ENCODE results near the gene MDM2.
"Not testable (repeated sequence)": the region's sequence is repeated elsewhere in the genome, so short reads cannot be mapped to it uniquely, and the experiment has no call there.

MDM2 gene

DNA sequence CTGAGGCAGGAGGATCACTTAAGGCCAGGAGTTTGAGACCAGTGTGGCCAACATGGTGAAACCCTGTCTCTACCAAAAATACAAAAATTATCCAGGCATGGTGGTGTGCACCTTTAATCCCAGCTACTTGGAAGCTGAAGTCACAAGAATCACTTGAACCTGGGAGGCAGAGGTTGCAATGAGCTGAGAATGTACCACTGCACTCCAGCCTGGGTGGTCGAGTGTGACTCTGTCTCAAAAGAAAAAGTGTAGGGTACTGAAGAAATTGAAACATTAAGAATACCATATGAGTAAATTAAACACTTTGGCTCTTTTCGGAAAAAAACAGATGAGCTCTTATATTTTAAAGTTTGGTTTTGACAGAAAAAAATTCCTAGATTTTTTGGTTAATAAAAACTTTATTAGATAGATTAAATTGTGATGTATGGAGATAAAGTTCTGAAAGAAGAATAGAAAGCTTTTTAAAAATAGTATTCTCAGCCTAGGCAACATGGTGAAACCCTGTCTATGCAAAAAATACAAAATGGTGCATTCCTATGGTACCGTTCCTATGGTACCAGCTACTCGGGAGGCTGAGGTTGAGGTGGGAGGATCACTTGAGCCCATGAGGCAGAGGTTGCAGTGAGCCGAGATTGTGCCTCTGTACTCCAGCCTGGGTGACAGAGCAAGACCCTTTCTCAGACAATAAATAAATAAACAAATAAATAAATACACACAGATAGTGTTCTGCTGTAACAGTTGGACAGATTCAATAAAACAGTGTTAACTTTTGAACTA is 20.1 kb downstream of the MDM2 start:
- DNase-seq = no peak

DNA sequence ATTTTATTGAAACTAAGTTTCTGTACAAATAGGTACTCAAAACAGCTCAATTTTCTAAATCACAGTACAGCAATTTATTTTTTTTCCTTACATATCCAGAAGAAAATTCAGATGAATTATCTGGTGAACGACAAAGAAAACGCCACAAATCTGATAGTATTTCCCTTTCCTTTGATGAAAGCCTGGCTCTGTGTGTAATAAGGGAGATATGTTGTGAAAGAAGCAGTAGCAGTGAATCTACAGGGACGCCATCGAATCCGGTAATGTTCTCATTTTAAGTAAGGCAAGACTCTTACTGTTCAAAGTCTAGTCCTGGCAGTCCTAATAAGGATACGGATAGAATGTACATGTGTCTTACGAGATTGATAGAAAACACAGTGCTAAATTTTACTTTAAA is 20.7 kb downstream of the MDM2 start:
- DNase-seq = no peak

- no peak for DNase-seq
Measured at GRCh38 chr12:68831272-68831671, 23.3 kb downstream of the MDM2 start.

DNA sequence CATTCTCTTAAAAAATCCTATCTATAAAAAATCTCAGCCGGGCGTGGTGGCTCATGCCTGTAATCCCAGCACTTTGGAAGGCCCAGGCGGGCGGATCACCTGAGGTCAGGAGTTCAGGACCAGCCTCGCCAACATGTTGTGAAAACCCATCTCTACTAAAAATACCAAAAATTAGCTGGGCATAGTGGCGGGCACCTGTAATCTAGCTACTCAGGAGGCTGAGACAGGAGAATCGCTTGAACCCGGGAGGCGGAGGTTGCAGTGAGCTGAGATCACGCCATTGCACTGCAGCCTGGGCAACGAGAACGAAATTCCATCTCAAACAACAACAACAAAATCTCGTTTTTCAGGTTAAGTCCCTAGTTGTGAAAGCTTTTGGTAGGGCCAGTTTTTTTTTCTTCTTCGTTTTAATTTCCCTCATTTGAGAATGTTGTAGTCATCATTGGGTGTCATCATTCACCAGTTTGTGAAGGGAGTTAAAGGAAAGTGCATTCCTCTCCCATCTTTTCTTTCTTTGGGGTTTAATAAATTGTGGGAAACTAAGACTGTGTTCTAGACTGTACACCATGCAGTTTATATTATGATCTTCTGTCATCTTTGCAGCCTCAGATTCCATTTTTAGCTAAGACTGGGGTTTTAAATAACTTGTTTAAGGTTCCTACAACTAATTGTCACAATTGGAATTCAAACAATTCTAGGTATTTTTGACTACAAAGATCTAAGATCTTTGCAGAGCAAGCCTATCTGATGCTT is 23.9 kb downstream of the MDM2 start:
- DNase-seq = no peak

DNA sequence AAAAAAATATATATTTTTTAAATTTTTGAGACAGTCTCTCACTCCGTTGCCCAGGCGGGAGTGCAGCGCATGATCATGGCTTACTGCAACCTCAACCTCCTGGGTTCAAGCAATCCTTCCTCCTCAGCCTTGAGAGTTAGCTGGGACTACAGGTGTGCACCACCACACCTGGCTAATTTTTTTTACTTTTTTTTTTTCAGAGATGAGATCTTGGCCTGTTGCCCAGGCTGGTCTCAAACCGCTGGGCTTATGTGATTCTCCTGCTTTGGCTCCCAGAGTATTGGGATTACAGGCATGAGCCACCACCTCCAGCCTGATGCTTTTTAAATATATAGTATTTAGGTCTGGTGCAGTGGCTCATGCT is 24.5 kb downstream of the MDM2 start:
- DNase-seq = no peak

- DNase-seq = no peak
Measured at GRCh38 chr12:68833508-68833907, 25.5 kb downstream of the MDM2 start.

GRCh38 chr12:68835333-68835908 is 27.4 kb downstream of the MDM2 start:
- peak in 1 of 14 donors; percentile 5 for DNase-seq

DNA sequence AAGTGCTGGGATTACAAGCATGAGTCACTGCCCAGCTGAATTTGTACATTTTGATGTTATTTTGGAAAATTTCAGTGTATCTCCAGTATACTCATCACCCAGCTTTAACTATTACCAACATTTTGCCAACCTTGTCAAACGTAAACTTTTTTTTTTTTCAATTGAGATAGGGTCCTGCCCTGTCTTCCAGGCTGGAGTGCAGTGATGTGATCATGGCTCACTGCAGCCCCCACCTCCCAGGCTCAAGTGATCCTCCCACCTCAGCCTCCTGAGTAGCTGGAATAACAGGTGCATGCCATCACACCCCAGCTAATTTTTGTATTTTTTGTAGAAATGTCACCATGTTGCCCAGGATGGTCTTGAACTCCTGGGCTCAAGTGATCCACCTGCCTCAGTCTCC is 29.2 kb downstream of the MDM2 start:
- no peak for DNase-seq

- DNase-seq = no peak
Measured at GRCh38 chr12:68838046-68838886, 30.3 kb downstream of the MDM2 start.

DNA sequence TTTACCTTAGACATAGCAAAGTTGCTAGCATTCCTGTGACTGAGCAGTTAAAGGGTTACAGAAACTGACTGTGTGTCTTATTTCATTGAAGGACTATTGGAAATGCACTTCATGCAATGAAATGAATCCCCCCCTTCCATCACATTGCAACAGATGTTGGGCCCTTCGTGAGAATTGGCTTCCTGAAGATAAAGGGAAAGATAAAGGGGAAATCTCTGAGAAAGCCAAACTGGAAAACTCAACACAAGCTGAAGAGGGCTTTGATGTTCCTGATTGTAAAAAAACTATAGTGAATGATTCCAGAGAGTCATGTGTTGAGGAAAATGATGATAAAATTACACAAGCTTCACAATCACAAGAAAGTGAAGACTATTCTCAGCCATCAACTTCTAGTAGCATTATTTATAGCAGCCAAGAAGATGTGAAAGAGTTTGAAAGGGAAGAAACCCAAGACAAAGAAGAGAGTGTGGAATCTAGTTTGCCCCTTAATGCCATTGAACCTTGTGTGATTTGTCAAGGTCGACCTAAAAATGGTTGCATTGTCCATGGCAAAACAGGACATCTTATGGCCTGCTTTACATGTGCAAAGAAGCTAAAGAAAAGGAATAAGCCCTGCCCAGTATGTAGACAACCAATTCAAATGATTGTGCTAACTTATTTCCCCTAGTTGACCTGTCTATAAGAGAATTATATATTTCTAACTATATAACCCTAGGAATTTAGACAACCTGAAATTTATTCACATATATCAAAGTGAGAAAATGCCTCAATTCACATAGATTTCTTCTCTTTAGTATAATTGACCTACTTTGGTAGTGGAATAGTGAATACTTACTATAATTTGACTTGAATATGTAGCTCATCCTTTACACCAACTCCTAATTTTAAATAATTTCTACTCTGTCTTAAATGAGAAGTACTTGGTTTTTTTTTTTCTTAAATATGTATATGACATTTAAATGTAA is 31.5 kb downstream of the MDM2 start:
- no peak for DNase-seq

DNA sequence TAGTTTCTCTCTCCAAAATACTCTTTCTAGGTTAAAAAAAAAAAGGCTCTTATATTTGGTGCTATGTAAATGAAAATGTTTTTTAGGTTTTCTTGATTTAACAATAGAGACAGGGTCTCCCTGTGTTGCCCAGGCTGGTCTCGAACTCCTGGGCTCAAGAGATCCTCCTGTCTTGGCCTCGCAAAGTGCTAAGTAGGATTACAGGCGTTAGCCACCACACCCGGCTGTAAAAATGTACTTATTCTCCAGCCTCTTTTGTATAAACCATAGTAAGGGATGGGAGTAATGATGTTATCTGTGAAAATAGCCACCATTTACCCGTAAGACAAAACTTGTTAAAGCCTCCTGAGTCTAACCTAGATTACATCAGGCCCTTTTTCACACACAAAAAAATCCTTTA is 33.2 kb downstream of the MDM2 start:
- DNase-seq = not testable (repeated sequence)

- no peak for DNase-seq
Measured at GRCh38 chr12:68841717-68842116, 33.7 kb downstream of the MDM2 start.

DNA sequence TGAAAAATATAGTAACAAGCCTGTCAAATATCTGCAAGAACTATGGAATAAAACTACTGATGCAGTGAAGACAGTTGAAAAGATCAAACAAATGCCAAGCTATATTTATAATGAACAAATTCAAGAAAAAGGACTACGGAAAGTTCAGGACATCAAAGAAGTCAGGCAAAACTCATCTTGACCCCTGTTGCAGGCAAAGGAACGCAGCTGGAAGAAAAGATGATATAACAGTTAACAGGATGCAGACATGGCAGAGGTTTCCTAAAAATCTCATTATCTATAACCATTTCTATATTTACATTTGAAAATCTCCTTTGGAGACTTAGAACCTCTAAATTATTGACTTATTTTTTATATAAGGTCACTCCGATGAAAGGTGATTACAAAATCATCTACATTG is 34.1 kb downstream of the MDM2 start:
- DNase-seq = no peak

DNA sequence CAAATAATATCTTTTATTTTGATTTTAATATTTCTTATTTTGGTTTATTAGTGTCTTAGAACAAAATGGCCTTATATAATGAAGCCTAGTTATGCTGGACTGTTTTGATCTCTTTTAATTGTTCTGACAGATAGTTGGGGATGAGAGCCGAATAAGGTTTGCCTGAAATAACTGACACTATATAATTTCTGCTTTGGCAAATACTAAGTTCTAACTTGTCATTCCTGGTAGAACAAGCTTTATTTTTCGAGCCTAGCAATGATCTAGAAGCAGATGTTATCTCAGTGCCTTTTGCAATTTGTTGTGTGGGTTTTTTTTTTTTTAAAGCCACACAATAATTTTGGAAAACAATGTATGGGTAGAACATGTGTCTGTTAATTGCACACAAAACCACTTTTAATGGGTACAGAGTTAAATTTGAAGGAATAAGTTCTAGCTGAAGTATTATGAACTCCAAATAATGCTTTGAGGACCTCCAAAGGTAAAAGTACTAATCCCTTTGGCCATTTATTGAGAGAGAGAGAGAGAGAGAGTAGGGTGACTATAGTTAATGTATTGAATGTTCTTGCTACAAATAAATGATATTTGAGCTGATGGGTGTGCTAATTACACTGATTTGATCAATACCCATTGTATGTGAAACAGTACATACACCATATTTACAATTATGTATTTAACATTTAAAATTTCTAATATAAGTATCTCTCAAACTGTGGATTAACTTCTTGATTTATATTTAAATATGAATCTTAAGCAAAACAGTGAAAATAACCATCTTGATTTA is 35.0 kb downstream of the MDM2 start:
- no peak for DNase-seq

- no peak for DNase-seq
Measured at GRCh38 chr12:68844318-68844745, 36.4 kb downstream of the MDM2 start.

DNA sequence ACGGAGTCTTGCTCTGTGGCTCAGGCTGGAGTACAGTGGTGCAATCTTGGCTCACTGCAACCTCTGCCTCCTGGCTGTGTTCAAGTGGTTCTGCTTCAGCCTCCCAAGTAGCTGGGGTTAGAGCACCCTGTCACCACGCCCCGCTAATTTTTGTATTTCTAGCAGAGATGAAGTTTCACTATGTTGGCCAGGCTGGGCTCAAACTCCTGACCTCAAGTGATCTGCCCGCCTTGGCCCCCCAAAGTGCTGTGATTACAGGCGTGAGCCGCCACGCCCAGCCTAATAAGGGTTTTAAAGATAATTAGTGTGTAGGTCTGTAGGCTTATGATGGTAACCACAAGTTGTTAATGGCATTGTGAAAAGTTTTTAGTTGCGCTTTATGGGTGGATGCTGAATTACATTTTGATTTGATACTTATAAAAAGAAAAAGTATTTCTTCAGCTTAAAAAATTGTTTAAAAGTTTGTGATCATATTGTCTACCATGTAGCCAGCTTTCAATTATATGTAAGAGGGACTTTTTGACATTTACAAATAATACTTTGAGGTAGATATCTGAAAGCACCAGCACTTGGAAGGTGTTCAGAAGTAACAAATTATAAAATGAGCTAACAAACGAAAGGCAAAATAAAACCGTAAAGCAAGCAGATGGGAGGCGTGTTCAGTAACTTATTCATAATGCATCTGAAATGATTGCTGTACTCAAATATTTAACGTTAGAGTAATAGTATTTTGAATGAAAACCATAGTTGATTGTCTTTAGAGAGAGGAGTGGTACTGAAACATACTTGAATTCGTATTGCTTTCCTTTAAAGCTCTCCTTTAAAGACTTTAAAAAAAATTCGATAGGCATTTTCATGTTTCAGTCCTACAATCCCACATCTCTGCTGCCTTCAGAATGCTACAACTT is 37.1 kb downstream of the MDM2 start:
- no peak for DNase-seq

GRCh38 chr12:68846811-68847210 is 38.8 kb downstream of the MDM2 start:
- no peak for DNase-seq

- no peak for DNase-seq
Measured at GRCh38 chr12:68850390-68850789, 42.4 kb downstream of the MDM2 start.

DNA sequence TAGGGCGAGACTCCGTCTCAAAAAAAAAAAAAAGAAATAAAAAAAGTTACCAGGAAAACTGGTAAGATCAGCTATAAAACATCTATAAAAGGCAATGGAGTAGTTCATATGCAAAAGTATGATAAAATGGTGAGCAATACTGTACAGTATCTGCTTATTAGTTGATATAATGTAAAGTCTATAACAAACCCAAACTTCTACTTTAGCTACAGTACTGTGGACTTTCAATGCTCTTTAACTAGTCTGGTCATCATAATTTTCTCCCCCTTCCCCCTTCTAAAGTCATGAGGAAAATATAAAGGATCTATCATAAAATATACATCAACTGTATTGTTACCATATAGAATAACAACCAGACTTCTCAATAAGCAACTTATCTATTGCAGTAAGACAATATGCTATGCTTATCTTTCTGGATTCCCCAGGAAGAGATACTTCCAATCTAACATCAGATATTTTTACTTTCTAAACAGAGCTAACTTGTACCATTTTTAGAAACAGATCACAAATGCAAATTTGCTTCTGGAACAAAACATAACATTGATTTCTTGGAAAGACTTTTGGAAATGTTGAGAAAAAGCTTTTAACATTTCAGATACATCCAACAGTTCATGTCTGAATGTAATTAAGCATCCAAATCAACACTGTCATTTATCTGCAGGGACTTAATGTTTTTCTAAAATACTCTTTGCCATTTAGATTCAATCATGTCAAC is 43.8 kb downstream of the MDM2 start:
- no peak for DNase-seq

Data from C1 segment of cervical spinal cord (tissue), 14 donors.